ENCODE results near the gene PLEKHA1.

Gene PLEKHA1

DNA sequence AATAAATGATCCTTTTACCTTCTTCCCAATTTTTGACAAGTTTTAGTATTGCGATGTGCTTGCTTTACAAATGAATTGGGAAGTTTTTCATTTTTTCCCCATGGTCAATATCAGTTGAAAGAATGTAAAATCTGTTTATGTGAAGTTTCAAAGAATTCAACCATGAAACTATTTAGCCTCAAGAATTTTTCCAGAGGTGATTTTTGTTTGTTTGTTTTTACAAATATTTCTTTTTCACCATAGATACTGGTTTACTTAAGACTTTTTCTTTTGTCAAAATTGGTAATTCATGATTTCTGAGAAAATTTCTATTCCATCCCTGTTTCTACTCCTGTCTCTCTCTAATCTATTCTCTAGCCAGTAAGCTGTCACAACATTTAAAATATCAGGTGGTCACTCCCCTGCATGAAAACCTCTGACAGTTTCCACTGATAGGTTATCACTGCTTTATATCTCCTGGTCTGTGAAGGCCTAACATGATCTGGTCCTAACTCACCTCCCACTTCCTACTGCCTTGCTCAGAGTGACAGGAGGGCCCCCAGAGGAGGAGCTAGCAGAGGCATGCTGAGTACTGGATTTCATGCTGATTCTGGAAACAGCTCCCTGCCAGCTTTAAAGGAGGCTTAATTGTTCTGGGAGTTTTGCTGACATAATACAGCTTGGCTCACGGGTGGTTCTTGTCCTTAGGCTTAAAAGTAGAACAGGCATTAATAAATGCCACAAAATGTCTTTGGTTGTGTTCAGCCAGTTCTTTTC lies 72.3 kb downstream of the PLEKHA1 start:
- H3K4me1 ChIP-seq (ENCODE audit: control insufficient read depth, insufficient read depth, low read length): no peaks in the 10 kb centered on the region
- no peak overlapping the region for H3K27ac ChIP-seq (ENCODE audit: low read length)
- no peaks in the 10 kb centered on the region for H3K36me3 ChIP-seq (ENCODE audit: control insufficient read depth, insufficient read depth, low read length)
- H3K27me3 ChIP-seq (ENCODE audit: control insufficient read depth, insufficient read depth, low read length): no peaks in the 10 kb centered on the region
- no peak for DNase-seq (ENCODE audit: low read depth, low spot score)
- no peaks in the 10 kb centered on the region for H3K9me3 ChIP-seq (ENCODE audit: control insufficient read depth, insufficient read depth, low read length)
- H3K4me3 ChIP-seq (ENCODE audit: low read length): no peak overlapping the region
- no CpG with 5 or more reads among the region's 2 CpGs for WGBS (ENCODE audit: insufficient coverage, insufficient read length)

GRCh38 chr10:122448600-122448999 lies 74.1 kb downstream of the PLEKHA1 start:
- H3K9me3 ChIP-seq (ENCODE audit: control insufficient read depth, insufficient read depth, low read length): no peaks in the 10 kb centered on the region
- no peak overlapping the region for H3K27ac ChIP-seq (ENCODE audit: low read length)
- no peaks in the 10 kb centered on the region for H3K36me3 ChIP-seq (ENCODE audit: control insufficient read depth, insufficient read depth, low read length)
- no CpG with 5 or more reads among the region's 3 CpGs for WGBS (ENCODE audit: insufficient coverage, insufficient read length)
- H3K4me3 ChIP-seq (ENCODE audit: low read length): no peak overlapping the region
- DNase-seq (ENCODE audit: low read depth, low spot score): no peak
- H3K27me3 ChIP-seq (ENCODE audit: control insufficient read depth, insufficient read depth, low read length): no peaks in the 10 kb centered on the region
- no peaks in the 10 kb centered on the region for H3K4me1 ChIP-seq (ENCODE audit: control insufficient read depth, insufficient read depth, low read length)

GRCh38 chr10:122449153-122449552 lies 74.6 kb downstream of the PLEKHA1 start:
- Histone ChIP-seq H3K4me3 (ENCODE audit: low read length) (no peak overlapping the region), H3K36me3 (ENCODE audit: control insufficient read depth, insufficient read depth, low read length) (no peaks in the 10 kb centered on the region), H3K27me3 (ENCODE audit: control insufficient read depth, insufficient read depth, low read length) (no peaks in the 10 kb centered on the region), H3K4me1 (ENCODE audit: control insufficient read depth, insufficient read depth, low read length) (no peaks in the 10 kb centered on the region), H3K27ac (ENCODE audit: low read length) (no peak overlapping the region), H3K9me3 (ENCODE audit: control insufficient read depth, insufficient read depth, low read length) (no peaks in the 10 kb centered on the region)
- no peak for DNase-seq (ENCODE audit: low read depth, low spot score)
- WGBS (ENCODE audit: insufficient coverage, insufficient read length): no CpG with 5 or more reads among the region's 4 CpGs

DNA sequence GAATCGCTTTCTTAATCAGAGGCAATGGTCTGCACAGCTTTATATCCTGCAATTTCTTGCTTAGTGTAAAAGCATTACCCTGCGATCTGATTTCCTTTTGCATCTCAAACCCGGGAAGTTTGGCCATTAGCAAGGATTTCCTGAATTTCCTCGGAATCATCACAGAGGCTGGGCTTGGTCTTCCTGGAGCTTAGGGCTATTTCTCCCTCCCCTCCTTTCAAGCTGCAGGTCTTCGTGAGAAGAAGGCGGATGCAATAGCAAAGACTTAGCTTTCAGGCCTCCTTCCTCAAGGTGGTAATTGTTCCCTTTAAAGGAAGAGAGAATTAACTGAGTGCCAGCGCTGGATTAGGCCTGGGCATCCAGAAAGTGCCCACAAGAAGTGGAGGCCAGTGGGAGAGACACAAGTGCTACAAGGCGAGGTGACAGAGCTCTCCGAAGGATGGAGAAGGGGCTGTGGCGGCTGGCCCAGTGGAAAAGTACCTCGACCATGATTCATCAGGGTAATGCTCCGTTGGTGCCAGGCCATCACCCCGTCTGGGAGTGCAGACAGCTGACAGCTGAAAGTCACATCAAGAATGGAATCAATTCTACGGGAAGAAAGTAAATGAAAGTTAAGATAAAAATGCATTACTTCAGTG lies 76.0 kb downstream of the PLEKHA1 start:
- Histone ChIP-seq H3K36me3 (ENCODE audit: control insufficient read depth, insufficient read depth, low read length) (no peaks in the 10 kb centered on the region), H3K9me3 (ENCODE audit: control insufficient read depth, insufficient read depth, low read length) (no peaks in the 10 kb centered on the region), H3K4me1 (ENCODE audit: control insufficient read depth, insufficient read depth, low read length) (no peaks in the 10 kb centered on the region; the same call in 1 of the 2 replicates), H3K27ac (ENCODE audit: low read length) (no peak overlapping the region), H3K27me3 (ENCODE audit: control insufficient read depth, insufficient read depth, low read length) (no peaks in the 10 kb centered on the region), H3K4me3 (ENCODE audit: low read length) (no peak overlapping the region)
- DNase-seq (ENCODE audit: low read depth, low spot score): no peak
- WGBS (ENCODE audit: insufficient coverage, insufficient read length): no CpG with 5 or more reads among the region's 14 CpGs

DNA sequence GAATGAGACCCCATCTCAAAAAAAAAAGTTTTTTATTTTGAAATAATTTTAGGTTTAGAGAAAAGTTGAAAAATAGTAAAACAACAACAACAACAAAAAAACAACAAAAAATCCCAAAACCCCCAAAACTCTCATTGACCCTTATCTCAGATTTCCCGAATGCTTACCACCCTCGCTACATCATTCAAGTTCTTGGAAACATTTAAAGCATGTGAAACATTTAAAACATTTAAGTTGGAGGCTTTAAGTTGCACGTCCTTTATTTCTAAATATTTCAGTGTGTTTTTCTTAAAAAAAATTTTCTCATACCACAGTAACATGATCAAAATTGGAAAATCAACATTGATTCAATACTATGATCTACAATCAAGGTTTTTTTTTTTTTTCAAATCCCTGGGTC lies 79.6 kb downstream of the PLEKHA1 start:
- DNase-seq (ENCODE audit: low read depth, low spot score): no peak
- Histone ChIP-seq H3K9me3 (ENCODE audit: control insufficient read depth, insufficient read depth, low read length) (no peaks in the 10 kb centered on the region), H3K27ac (ENCODE audit: low read length) (no peak overlapping the region), H3K27me3 (ENCODE audit: control insufficient read depth, insufficient read depth, low read length) (no peaks in the 10 kb centered on the region), H3K36me3 (ENCODE audit: control insufficient read depth, insufficient read depth, low read length) (no peaks in the 10 kb centered on the region), H3K4me3 (ENCODE audit: low read length) (no peak overlapping the region), H3K4me1 (ENCODE audit: control insufficient read depth, insufficient read depth, low read length) (no peaks in the 10 kb centered on the region; the same call in 1 of the 2 replicates)
- 100% methylated on average over 2 of the region's 3 CpGs for WGBS (ENCODE audit: insufficient coverage, insufficient read length)

- WGBS (ENCODE audit: insufficient coverage, insufficient read length): no CpG with 5 or more reads among the region's 7 CpGs
- no peak within 1 kb of the TSS for H3K4me3 ChIP-seq (ENCODE audit: low read length)
- no peak within 1 kb of the TSS for H3K27ac ChIP-seq (ENCODE audit: low read length)
- no peak for DNase-seq (ENCODE audit: low read depth, low spot score)
- H3K9me3 ChIP-seq (ENCODE audit: control insufficient read depth, insufficient read depth, low read length): no peaks in the 10 kb centered on the region
- H3K4me1 ChIP-seq (ENCODE audit: control insufficient read depth, insufficient read depth, low read length): no peaks in the 10 kb centered on the region; the same call in 1 of the 2 replicates
- no peaks in the 10 kb centered on the region for H3K36me3 ChIP-seq (ENCODE audit: control insufficient read depth, insufficient read depth, low read length)
- H3K27me3 ChIP-seq (ENCODE audit: control insufficient read depth, insufficient read depth, low read length): no peaks in the 10 kb centered on the region
These were observed 80.1 kb downstream of the PLEKHA1 start, which contains the start of gene ARMS2 for GRCh38 chr10:122454603-122455080. Gene ARMS2 (plus strand): TSS chr10:122454653. CDS start chr10:122454728, 75 bp downstream.

DNA sequence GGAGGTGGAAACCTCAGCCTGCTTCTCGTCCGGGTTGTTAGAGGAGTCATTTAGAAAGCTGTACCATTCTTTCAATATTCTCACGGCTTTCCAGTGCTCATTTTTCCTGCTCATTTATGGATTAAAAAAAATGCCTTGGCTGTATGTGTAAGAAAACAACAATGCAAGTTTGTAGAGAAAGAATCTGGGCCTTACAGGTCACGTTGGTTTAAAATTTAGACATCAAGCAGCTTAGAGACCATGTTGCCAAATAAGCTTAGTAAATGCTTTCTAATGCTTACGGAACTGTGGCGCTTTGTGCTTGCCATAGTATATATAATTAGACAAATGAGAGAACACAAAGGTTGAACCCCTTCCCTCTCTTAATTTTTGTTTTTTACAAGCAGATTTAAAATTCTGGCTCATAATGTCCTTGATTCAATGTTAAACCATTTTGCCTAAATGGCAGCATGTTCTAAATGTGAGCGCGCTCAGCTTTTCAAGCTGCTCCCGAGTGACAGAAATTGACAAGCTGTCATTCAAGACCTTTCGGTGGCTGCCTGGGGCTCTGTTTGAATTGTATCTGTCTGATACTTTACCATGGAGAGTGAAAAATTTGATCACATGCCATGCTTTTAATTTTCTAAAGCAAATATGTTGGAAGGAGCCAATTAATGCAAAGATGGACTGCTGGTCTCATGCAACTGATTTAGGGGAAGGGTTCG lies 81.0 kb downstream of the PLEKHA1 start:
- H3K9me3 ChIP-seq (ENCODE audit: control insufficient read depth, insufficient read depth, low read length): no peaks in the 10 kb centered on the region
- whole genome bisulfite sequencing (ENCODE audit: insufficient coverage, insufficient read length): no CpG with 5 or more reads among the region's 11 CpGs
- peaks cover 2% of the 10 kb centered on the region; the same call in 1 of the 2 replicates for H3K36me3 ChIP-seq (ENCODE audit: control insufficient read depth, insufficient read depth, low read length)
- DNase-seq (ENCODE audit: low read depth, low spot score): no peak
- H3K4me3 ChIP-seq (ENCODE audit: low read length): no peak overlapping the region
- H3K27ac ChIP-seq (ENCODE audit: low read length): no peak overlapping the region
- H3K27me3 ChIP-seq (ENCODE audit: control insufficient read depth, insufficient read depth, low read length): peaks cover 4% of the 10 kb centered on the region
- peaks cover 2% of the 10 kb centered on the region; the same call in 1 of the 2 replicates for H3K4me1 ChIP-seq (ENCODE audit: control insufficient read depth, insufficient read depth, low read length)

- Histone ChIP-seq H3K9me3 (ENCODE audit: control insufficient read depth, insufficient read depth, low read length) (no peaks in the 10 kb centered on the region), H3K4me1 (ENCODE audit: control insufficient read depth, insufficient read depth, low read length) (peaks cover 8% of the 10 kb centered on the region), H3K27ac (ENCODE audit: low read length) (no peak overlapping the region), H3K36me3 (ENCODE audit: control insufficient read depth, insufficient read depth, low read length) (peaks cover 2% of the 10 kb centered on the region; the same call in 1 of the 2 replicates), H3K4me3 (ENCODE audit: low read length) (no peak overlapping the region), H3K27me3 (ENCODE audit: control insufficient read depth, insufficient read depth, low read length) (peaks cover 22% of the 10 kb centered on the region)
- whole genome bisulfite sequencing (ENCODE audit: insufficient coverage, insufficient read length): no CpG with 5 or more reads among the region's 5 CpGs
- no peak for DNase-seq (ENCODE audit: low read depth, low spot score)
These were observed 83.4 kb downstream of the PLEKHA1 start for GRCh38 chr10:122457934-122458333.

GRCh38 chr10:122458693-122459092 lies 84.2 kb downstream of the PLEKHA1 start:
- H3K27me3 ChIP-seq (ENCODE audit: control insufficient read depth, insufficient read depth, low read length): peaks cover 29% of the 10 kb centered on the region
- H3K9me3 ChIP-seq (ENCODE audit: control insufficient read depth, insufficient read depth, low read length): no peaks in the 10 kb centered on the region
- H3K36me3 ChIP-seq (ENCODE audit: control insufficient read depth, insufficient read depth, low read length): peaks cover 2% of the 10 kb centered on the region; the same call in 1 of the 2 replicates
- peaks cover 8% of the 10 kb centered on the region for H3K4me1 ChIP-seq (ENCODE audit: control insufficient read depth, insufficient read depth, low read length)
- no peak overlapping the region for H3K4me3 ChIP-seq (ENCODE audit: low read length)
- WGBS (ENCODE audit: insufficient coverage, insufficient read length): no CpG with 5 or more reads among the region's 6 CpGs
- DNase-seq (ENCODE audit: low read depth, low spot score): no peak
- H3K27ac ChIP-seq (ENCODE audit: low read length): no peak overlapping the region

- Histone ChIP-seq H3K9me3 (ENCODE audit: control insufficient read depth, insufficient read depth, low read length) (no peaks in the 10 kb centered on the region), H3K4me1 (ENCODE audit: control insufficient read depth, insufficient read depth, low read length) (peaks cover 8% of the 10 kb centered on the region), H3K27me3 (ENCODE audit: control insufficient read depth, insufficient read depth, low read length) (peaks cover 37% of the 10 kb centered on the region), H3K27ac (ENCODE audit: low read length) (no peak overlapping the region), H3K36me3 (ENCODE audit: control insufficient read depth, insufficient read depth, low read length) (peaks cover 2% of the 10 kb centered on the region; the same call in 1 of the 2 replicates), H3K4me3 (ENCODE audit: low read length) (no peak overlapping the region)
- DNase-seq (ENCODE audit: low read depth, low spot score): no peak
- WGBS (ENCODE audit: insufficient coverage, insufficient read length): no CpG with 5 or more reads among the region's 14 CpGs
These were observed 85.2 kb downstream of the PLEKHA1 start for GRCh38 chr10:122459561-122460273.

Data from iPS DF 6.9 (cell line).